Measurements from ENCODE around the gene EXOC8.

EXOC8 gene

DNA sequence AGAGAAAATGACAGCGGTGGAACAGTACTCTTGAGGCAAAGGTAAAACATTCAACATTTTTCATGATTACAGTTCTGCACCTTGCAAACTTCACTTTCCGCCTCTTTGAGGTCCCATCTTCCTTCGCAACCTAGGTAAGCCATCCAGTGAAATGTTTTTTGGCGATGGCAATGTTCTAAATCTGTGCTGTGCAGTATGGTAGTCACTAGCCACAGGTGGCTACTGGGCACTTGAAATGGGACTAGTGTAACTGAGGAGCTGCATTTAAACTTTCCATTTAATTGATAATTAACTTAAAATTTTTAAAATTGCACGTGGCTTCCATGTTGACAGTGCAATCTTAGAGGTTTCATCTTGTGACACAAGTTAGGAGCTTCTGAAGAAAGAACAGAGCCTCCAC, 13.0 kb downstream of the EXOC8 start:
- no peak overlapping the region for H3K27ac ChIP-seq (ENCODE audit: low read length)
- no peak overlapping the region for H3K9ac ChIP-seq (ENCODE audit: low read length)
- H3K4me2 ChIP-seq (ENCODE audit: low read length), result no peak overlapping the region
- no peaks in the 10 kb centered on the region for H3K36me3 ChIP-seq (replicated peaks; ENCODE audit: low read depth, low read length)
- TF ChIP-seq CTCF (IDR thresholded peaks at IDR 0.05; ENCODE audit: low read depth, low read length) (no peak), EZH2phosphoT487 (IDR thresholded peaks at IDR 0.05; ENCODE audit: low read depth) (no peak)
- H3K9me3 ChIP-seq (ENCODE audit: insufficient read depth, low read length), result no peaks in the 10 kb centered on the region
- H3K4me1 ChIP-seq (ENCODE audit: low read length), result peaks cover 6% of the 10 kb centered on the region
- no peak overlapping the region for H2AFZ ChIP-seq (ENCODE audit: low read depth, low read length)
- H4K20me1 ChIP-seq (ENCODE audit: insufficient read depth, low read length), result no peaks in the 10 kb centered on the region
- no peaks in the 10 kb centered on the region for H3K79me2 ChIP-seq (ENCODE audit: low read length)
- no peaks in the 10 kb centered on the region for H3K27me3 ChIP-seq (ENCODE audit: low read depth, low read length)
- no peak overlapping the region for H3K4me3 ChIP-seq (ENCODE audit: low read length)

DNA sequence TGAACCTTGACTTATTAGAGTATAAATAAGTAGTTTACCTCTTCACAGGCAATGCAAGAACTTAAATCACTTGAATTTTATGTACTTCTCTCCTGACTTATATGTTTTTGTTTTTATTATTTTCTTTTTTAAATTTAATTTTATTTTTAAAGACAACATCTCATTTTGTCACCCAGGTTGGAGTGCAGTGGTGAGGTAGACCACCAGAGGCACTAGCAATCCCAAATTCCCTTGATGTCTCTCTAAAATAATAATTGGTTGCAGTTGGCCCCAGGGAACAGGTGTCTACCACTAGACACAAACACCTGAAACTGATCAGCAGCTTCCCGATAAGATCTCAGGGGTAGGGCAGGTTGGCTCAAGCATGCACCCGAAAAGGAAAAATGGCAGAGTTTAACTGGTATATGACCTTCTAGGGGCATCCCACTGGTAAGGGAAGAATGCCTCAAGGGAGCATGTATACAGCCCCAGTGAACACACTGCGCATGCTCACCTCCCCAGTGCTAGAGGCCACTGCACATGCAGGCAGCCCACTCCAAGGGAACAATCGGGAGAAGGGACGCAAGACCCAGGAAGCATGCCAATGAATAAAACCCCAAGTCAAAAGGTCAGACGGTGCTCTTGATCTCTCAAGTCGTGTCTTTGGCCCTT, 14.6 kb downstream of the EXOC8 start:
- no peak for TF ChIP-seq CTCF (IDR thresholded peaks at IDR 0.05; ENCODE audit: low read depth, low read length)
- no peak for TF ChIP-seq EZH2phosphoT487 (IDR thresholded peaks at IDR 0.05; ENCODE audit: low read depth)
- no peak overlapping the region for H3K27ac ChIP-seq (ENCODE audit: low read length)
- H3K4me1 ChIP-seq (ENCODE audit: low read length), result no peaks in the 10 kb centered on the region
- H3K36me3 ChIP-seq (replicated peaks; ENCODE audit: low read depth, low read length), result no peaks in the 10 kb centered on the region
- no peaks in the 10 kb centered on the region for H3K9me3 ChIP-seq (ENCODE audit: insufficient read depth, low read length)
- no peak overlapping the region for H3K4me3 ChIP-seq (ENCODE audit: low read length)
- no peak overlapping the region for H3K4me2 ChIP-seq (ENCODE audit: low read length)
- H3K9ac ChIP-seq (ENCODE audit: low read length), result no peak overlapping the region
- H4K20me1 ChIP-seq (ENCODE audit: insufficient read depth, low read length), result no peaks in the 10 kb centered on the region
- no peaks in the 10 kb centered on the region for H3K79me2 ChIP-seq (ENCODE audit: low read length)
- no peaks in the 10 kb centered on the region for H3K27me3 ChIP-seq (ENCODE audit: low read depth, low read length)
- H2AFZ ChIP-seq (ENCODE audit: low read depth, low read length), result no peak overlapping the region

- Histone ChIP-seq H3K36me3 (replicated peaks; ENCODE audit: low read depth, low read length) (no peaks in the 10 kb centered on the region), H3K9me3 (ENCODE audit: insufficient read depth, low read length) (no peaks in the 10 kb centered on the region), H3K27me3 (ENCODE audit: low read depth, low read length) (no peaks in the 10 kb centered on the region), H3K79me2 (ENCODE audit: low read length) (no peaks in the 10 kb centered on the region), H3K4me3 (ENCODE audit: low read length) (no peak overlapping the region), H2AFZ (ENCODE audit: low read depth, low read length) (no peak overlapping the region), H3K4me2 (ENCODE audit: low read length) (no peak overlapping the region), H3K4me1 (ENCODE audit: low read length) (no peaks in the 10 kb centered on the region), H3K9ac (ENCODE audit: low read length) (no peak overlapping the region), H4K20me1 (ENCODE audit: insufficient read depth, low read length) (no peaks in the 10 kb centered on the region), H3K27ac (ENCODE audit: low read length) (no peak overlapping the region)
- TF ChIP-seq CTCF (IDR thresholded peaks at IDR 0.05; ENCODE audit: low read depth, low read length), result no peak
- no peak for TF ChIP-seq EZH2phosphoT487 (IDR thresholded peaks at IDR 0.05; ENCODE audit: low read depth)
These were observed 18.6 kb downstream of the EXOC8 start for GRCh38 chr1:231319080-231319479.

DNA sequence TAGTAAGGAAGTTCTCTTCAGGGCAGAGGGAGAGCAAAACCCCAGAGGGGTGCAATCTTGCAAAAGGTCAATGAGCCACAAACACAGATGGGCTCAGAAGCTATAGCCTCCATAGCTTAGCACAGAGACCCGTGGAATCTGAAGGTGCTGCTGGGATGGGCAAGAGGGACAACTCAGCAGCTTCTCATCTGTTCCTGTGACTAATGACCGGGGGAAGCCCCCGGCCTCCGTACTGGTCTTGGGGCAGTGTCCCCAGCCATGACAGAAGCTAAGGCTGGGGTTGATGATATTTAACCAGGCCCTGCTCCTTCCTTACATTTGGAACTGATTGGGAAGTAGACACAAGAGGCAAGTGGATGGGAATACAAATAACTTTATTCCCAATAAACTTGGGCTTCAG, 19.1 kb downstream of the EXOC8 start:
- TF ChIP-seq CTCF (IDR thresholded peaks at IDR 0.05; ENCODE audit: low read depth, low read length) (no peak), EZH2phosphoT487 (IDR thresholded peaks at IDR 0.05; ENCODE audit: low read depth) (no peak)
- Histone ChIP-seq H3K36me3 (replicated peaks; ENCODE audit: low read depth, low read length) (no peaks in the 10 kb centered on the region), H2AFZ (ENCODE audit: low read depth, low read length) (no peak overlapping the region), H3K9ac (ENCODE audit: low read length) (no peak overlapping the region), H4K20me1 (ENCODE audit: insufficient read depth, low read length) (no peaks in the 10 kb centered on the region), H3K79me2 (ENCODE audit: low read length) (no peaks in the 10 kb centered on the region), H3K27me3 (ENCODE audit: low read depth, low read length) (no peaks in the 10 kb centered on the region), H3K4me2 (ENCODE audit: low read length) (no peak overlapping the region), H3K9me3 (ENCODE audit: insufficient read depth, low read length) (no peaks in the 10 kb centered on the region), H3K4me3 (ENCODE audit: low read length) (no peak overlapping the region), H3K4me1 (ENCODE audit: low read length) (no peaks in the 10 kb centered on the region), H3K27ac (ENCODE audit: low read length) (no peak overlapping the region)

Data from OCI-LY3 (cell line).